HG03095 (cell line): ENCODE data around the gene VEGFB.

ENCODE experiments used
- ATAC-seq: cut with Tn5 transposase; IDR thresholded peaks from one replicate; pipeline ENCODE4 v1.9.1; 2021; ENCODE audit warnings: moderate library complexity; ENCODE audit not compliant: unreplicated experiment

VEGFB gene

DNA sequence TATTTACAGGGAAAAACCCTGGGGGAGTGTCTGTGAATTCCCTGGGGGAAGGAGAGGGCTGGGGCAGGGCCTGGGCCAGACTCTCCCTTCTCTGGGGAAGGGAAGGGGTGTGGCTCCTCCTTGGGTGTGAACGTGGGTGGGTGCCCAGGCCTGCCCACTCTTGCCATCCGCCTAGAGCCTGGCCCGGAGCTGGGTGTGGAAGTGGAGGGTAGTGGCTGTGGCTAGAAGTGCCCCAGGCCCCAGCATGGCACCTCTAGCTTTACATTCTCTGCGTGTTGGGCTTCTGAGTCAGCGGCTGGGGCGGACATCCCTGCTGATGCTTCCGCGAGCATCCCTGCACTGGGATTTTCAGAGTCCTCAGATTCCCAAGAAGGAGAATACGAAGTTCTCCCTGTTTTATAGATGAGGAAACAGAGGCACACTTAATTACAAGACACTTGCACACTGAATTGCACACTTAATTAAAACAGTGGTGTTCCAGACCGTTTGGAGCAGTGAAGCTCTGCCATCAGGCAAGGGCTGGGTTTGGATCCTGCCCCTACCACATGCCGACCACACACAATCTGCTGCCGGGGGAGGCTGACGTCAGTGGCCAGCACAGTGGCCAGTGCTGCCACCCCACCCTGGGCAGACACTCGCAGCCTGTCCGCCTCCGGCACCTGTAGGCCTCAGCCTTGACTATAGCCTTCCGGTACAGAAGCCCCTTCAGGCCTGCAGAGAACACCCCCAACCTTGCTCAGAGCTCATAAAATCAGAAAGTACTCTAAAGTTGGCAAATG lies 42.5 kb downstream of the VEGFB start:
- ATAC-seq: no peak

DNA sequence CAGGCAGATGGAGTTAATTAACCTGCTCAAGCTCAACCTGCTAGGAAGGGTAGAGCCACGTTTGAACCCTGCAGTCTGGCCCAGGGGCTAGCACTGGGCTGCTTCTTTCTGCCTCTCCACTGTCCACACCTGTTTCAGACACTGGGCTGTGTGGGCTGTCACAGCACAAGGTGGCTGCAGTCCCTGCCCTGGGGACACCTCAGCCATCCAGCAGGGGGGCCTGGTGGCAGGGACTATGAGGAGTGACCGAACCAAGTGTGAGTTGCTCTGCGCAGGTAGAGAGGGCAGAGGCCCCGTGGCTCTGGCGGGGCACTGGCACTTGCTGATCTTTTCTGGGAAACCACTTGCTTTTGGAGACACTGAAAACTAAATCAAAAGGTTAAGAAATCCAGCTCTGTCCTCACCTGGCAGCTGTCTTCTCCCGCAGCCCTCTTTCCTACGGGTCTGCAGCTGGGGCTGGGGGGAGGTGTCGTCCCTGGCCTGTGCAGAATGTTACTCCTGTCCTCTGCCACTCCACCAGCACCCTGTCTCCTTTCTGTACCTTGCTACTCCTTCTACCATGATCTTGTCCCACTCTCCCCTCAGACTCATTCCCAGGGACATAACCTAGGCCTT lies 44.3 kb downstream of the VEGFB start:
- ATAC-seq: no peak

GRCh38 chr11:64281957-64282770 lies 47.8 kb downstream of the VEGFB start:
- no peak for ATAC-seq

- ATAC-seq: no peak
Observed at GRCh38 chr11:64283092-64283491, 48.7 kb downstream of the VEGFB start.

- ATAC-seq: peak; percentile 69
Observed at GRCh38 chr11:64284048-64284961, 49.9 kb downstream of the VEGFB start, which contains the start of gene BAD. Gene BAD (minus strand): TSS chr11:64284665. CDS start chr11:64284368, 297 bp downstream.

GRCh38 chr11:64284962-64285884 lies 50.8 kb downstream of the VEGFB start, which contains the start of gene GPR137:
Gene GPR137 (plus strand): TSS chr11:64285848. CDS start chr11:64286525, 677 bp downstream.
- ATAC-seq: peak; percentile 51

- ATAC-seq: no peak
Observed at GRCh38 chr11:64285885-64286800, 51.8 kb downstream of the VEGFB start.

DNA sequence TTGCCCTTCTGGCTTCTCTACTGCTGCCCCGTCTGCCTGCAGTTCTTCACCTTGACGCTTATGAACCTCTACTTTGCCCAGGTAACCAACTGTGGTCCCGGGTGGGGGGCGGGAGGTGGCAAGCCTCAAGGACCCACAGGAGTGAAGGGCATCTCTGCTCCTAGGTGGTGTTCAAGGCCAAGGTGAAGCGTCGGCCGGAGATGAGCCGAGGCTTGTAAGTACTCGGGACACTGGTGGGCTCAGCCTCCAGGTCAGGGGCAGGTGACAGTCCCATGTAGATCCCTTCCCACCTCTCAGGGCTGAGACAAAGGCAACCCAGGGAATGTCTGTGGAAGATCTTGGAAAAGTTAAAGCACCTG lies 52.4 kb downstream of the VEGFB start:
- no peak for ATAC-seq

GRCh38 chr11:64287676-64288352 lies 53.4 kb downstream of the VEGFB start:
- no peak for ATAC-seq

DNA sequence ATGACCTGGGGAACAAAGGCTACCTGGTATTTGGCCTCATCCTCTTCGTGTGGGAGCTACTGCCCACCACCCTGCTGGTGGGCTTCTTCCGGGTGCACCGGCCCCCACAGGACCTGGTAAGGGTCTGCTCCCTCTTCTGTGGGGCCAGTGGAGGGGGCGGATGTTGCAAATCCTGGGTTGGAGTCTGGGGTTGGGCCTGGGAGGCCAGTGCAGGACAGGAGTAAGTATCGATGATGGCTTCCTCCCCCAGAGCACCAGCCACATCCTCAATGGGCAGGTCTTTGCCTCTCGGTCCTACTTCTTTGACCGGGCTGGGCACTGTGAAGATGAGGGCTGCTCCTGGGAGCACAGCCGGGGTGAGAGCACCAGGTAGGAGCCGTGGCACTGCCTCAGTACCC lies 54.0 kb downstream of the VEGFB start:
- ATAC-seq: no peak
